GM23338 (cell line): ENCODE data around the gene ARL4A. TPM values are rescaled to one million over a fixed set of nuclear protein-coding genes. Genes with fewer than 3 reads are reported as not detected.
A peak's percentile ranks its signal among the peaks of the same experiment; 100 is the strongest.

Experiments used
- ATAC-seq: fragments of 200-7000 bp; cut with Tn5 transposase; 3 replicates; pipeline ENCODE4 v1.9.1; 2020
- DNase-seq: peaks from one replicate; pipeline ENCODE4 v3.0.0-alpha.2; 2015; ENCODE audit warnings: low spot score
- H2AFZ ChIP-seq: fragments of 200-600 bp; sonication (generic); 2 replicates; pipeline ENCODE4 v1.8.0; 2016; ENCODE audit warnings: antibody characterized with exemption, mild to moderate bottlenecking, moderate library complexity
- H3F3A ChIP-seq: fragments of 200-600 bp; sonication (generic); replicated peaks from 2 replicates; pipeline ENCODE4 v1.8.0; 2017; ENCODE audit warnings: antibody characterized with exemption, mixed run types, low read depth
- H3K27ac ChIP-seq: fragments of 200-600 bp; sonication (generic); 2 replicates; pipeline ENCODE4 v1.6.1; 2016; ENCODE audit warnings: low read depth
- H3K27me3 ChIP-seq: fragments of 200-600 bp; sonication (generic); 2 replicates; pipeline ENCODE4 v1.8.0; 2016; ENCODE audit warnings: mild to moderate bottlenecking, mixed run types, moderate library complexity; ENCODE audit not compliant: insufficient read depth
- H3K36me3 ChIP-seq: fragments of 200-600 bp; sonication (generic); 2 replicates; pipeline ENCODE4 v1.8.0; 2016; ENCODE audit warnings: mild to moderate bottlenecking; ENCODE audit not compliant: insufficient read depth
- H3K4me1 ChIP-seq: fragments of 200-600 bp; sonication (generic); 2 replicates; pipeline ENCODE4 v1.8.0; 2016; ENCODE audit warnings: mild to moderate bottlenecking, moderate library complexity; ENCODE audit not compliant: insufficient read depth
- H3K4me2 ChIP-seq: fragments of 200-600 bp; sonication (generic); 2 replicates; pipeline ENCODE4 v1.7.1; 2017; ENCODE audit warnings: mixed run types
- H3K4me3 ChIP-seq: fragments of 200-600 bp; sonication (generic); 2 replicates; pipeline ENCODE4 v1.6.1; 2016; ENCODE audit warnings: mixed run types
- H3K79me2 ChIP-seq: fragments of 200-600 bp; sonication (generic); replicated peaks from 2 replicates; pipeline ENCODE4 v1.8.0; 2017; ENCODE audit warnings: mild to moderate bottlenecking; ENCODE audit not compliant: insufficient read depth
- H3K9me2 ChIP-seq: fragments of 200-600 bp; sonication (generic); 2 replicates; pipeline ENCODE4 v1.8.0; 2017; ENCODE audit not compliant: insufficient read depth
- H4K20me1 ChIP-seq: fragments of 200-600 bp; sonication (generic); replicated peaks from 2 replicates; pipeline ENCODE4 v1.8.0; 2017; ENCODE audit warnings: mild to moderate bottlenecking; ENCODE audit not compliant: insufficient read depth
- H3K27ac Mint-ChIP-seq: 2 replicates; pipeline ENCODE4 v1.8.0; 2020; ENCODE audit warnings: inconsistent platforms, mild to moderate bottlenecking, moderate library complexity, mixed read lengths
- H3K27me3 Mint-ChIP-seq: 3 replicates; pipeline ENCODE4 v1.8.0; 2022; ENCODE audit warnings: low read depth, mild to moderate bottlenecking, moderate library complexity, mixed read lengths, inconsistent platforms; ENCODE audit not compliant: insufficient read depth, poor library complexity
- H3K36me3 Mint-ChIP-seq: 3 replicates; pipeline ENCODE4 v1.8.0; 2021; ENCODE audit warnings: low read depth, mild to moderate bottlenecking, inconsistent platforms, moderate library complexity, mixed read lengths
- H3K4me1 Mint-ChIP-seq: 3 replicates; pipeline ENCODE4 v1.8.0; 2020; ENCODE audit warnings: mild to moderate bottlenecking, inconsistent platforms, mixed read lengths
- H3K4me3 Mint-ChIP-seq: 3 replicates; pipeline ENCODE4 v1.8.0; 2021; ENCODE audit warnings: moderate library complexity, mild to moderate bottlenecking, inconsistent platforms, mixed read lengths
- H3K9me3 Mint-ChIP-seq: 3 replicates; pipeline ENCODE4 v1.8.0; 2020; ENCODE audit warnings: moderate library complexity, mild to moderate bottlenecking, inconsistent platforms, mixed read lengths
- CREB1 ChIP-seq: fragments of 250-450 bp; sonication (Bioruptor Pico); IDR thresholded peaks from 2 replicates; pipeline ENCODE4 v1.5.0; 2020; ENCODE audit warnings: low read depth, mild to moderate bottlenecking, moderate library complexity
- ETS1 ChIP-seq: IDR thresholded peaks from 2 replicates; pipeline ENCODE4 v1.6.1; 2016; ENCODE audit warnings: antibody characterized with exemption
- JUNB ChIP-seq: IDR thresholded peaks from one replicate; pipeline ENCODE4 v1.6.1; 2016; ENCODE audit warnings: antibody characterized with exemption; ENCODE audit not compliant: unreplicated experiment
- NANOG ChIP-seq: IDR thresholded peaks from 2 replicates; pipeline ENCODE4 v1.6.1; 2016; ENCODE audit warnings: antibody characterized with exemption, borderline replicate concordance
- REST ChIP-seq: IDR thresholded peaks from one replicate; pipeline ENCODE4 v1.6.1; 2018; ENCODE audit warnings: antibody characterized with exemption; ENCODE audit not compliant: unreplicated experiment
- ZNF114 ChIP-seq: fragments of 250-450 bp; sonication (Bioruptor Pico); IDR thresholded peaks from 2 replicates; pipeline ENCODE4 v1.5.0; 2020; ENCODE audit warnings: mild to moderate bottlenecking, moderate library complexity
- ZNF331 ChIP-seq: fragments of 250-450 bp; sonication (Bioruptor Pico); IDR thresholded peaks from 2 replicates; pipeline ENCODE4 v1.5.0; 2020; ENCODE audit warnings: low read depth, mild to moderate bottlenecking, moderate library complexity
- ZNF462 ChIP-seq: fragments of 250-450 bp; sonication (Bioruptor Pico); IDR thresholded peaks from 2 replicates; pipeline ENCODE4 v1.5.0; 2020; ENCODE audit warnings: mild to moderate bottlenecking, moderate library complexity
- polyA plus RNA-seq: library from polyadenylated mRNA; unstranded; fragments of >200 nt; fragmentation: Nextera tagmentation; extraction: Ambion mirVana; gene quantifications from 2 replicates; pipeline ENCODE4 v1.2.1, GENCODE V29; 2016
- total RNA-seq: library from RNA; depleted of rRNA; stranded (reverse); fragments of >200 nt; shearing (Covaris generic); gene quantifications from 2 replicates; pipeline ENCODE4 v1.2.3, GENCODE V29; 2014

ARL4A gene
- total and polyA plus RNA-seq, 2 experiments from 2014 or later = 48.9 to 82.5 TPM

- no peak for TF ChIP-seq JUNB
- no peak for TF ChIP-seq REST
- no peak for TF ChIP-seq ZNF331
- no peak for TF ChIP-seq NANOG
- no peak for TF ChIP-seq ZNF114
- TF ChIP-seq ETS1 = no peak
Measured at GRCh38 chr7:12646139-12646538, 41.3 kb upstream of the ARL4A start (continued).

GRCh38 chr7:12647364-12648219, 39.8 kb upstream of the ARL4A start:
- DNase-seq (no peak), ATAC-seq (no peak)
- no peak overlapping the region for H3K4me3 ChIP-seq
- H3F3A ChIP-seq = no peaks in the 10 kb centered on the region
- no peak overlapping the region for H3K4me3 Mint-ChIP-seq
- H4K20me1 ChIP-seq = no peaks in the 10 kb centered on the region
- no peaks in the 10 kb centered on the region for H3K27me3 Mint-ChIP-seq
- H3K36me3 ChIP-seq = no peaks in the 10 kb centered on the region
- H3K4me2 ChIP-seq = 0 out of 2 replicates have a peak overlapping the region, but pooled peaks have one; percentile 9
- H3K27ac Mint-ChIP-seq = peak overlapping the region; percentile 29; the same call in 1 of the 2 replicates
- H3K79me2 ChIP-seq = no peaks in the 10 kb centered on the region
- H2AFZ ChIP-seq = no peak overlapping the region
- H3K27me3 ChIP-seq = no peaks in the 10 kb centered on the region
- no peaks in the 10 kb centered on the region for H3K9me2 ChIP-seq
- no peaks in the 10 kb centered on the region for H3K36me3 Mint-ChIP-seq
- H3K4me1 ChIP-seq = peaks cover 20% of the 10 kb centered on the region
- H3K4me1 Mint-ChIP-seq = peaks cover 18% of the 10 kb centered on the region
- H3K9me3 Mint-ChIP-seq = no peaks in the 10 kb centered on the region
- no peak overlapping the region for H3K27ac ChIP-seq
- TF ChIP-seq ZNF462 (CRISPR knock-in tag) (no peak), CREB1 (CRISPR knock-in tag) (no peak), ZNF331 (no peak), JUNB (no peak), ETS1 (no peak)
